ENCODE measurements around the gene CELF2. TPM values are rescaled to one million over a fixed set of nuclear protein-coding genes. Genes with fewer than 3 reads are reported as not detected.

CELF2 gene
- total and polyA plus RNA-seq, 9 of the 15 experiments (the other 6 are each of a cell fraction or from before 2014, with no cell fraction given) = 4.0 to 20.3 (median 11.1) TPM

- in situ Hi-C loops (cut with MboI) (no loop called here), intact Hi-C loops (cut with micrococcal nuclease) (no loop called here)
- Histone ChIP-seq H3K9me3 (replicated peaks; ENCODE audit: control insufficient read depth, insufficient read depth, low read depth, low read length) (no peaks in the 10 kb centered on the region), H4K20me1 (replicated peaks; ENCODE audit: control insufficient read depth, insufficient read depth, low read length) (no peaks in the 10 kb centered on the region), H3K36me3 (ENCODE audit: control insufficient read depth, insufficient read depth, low read length) (no peaks in the 10 kb centered on the region), H3K27me3 (ENCODE audit: control insufficient read depth in 2 of 2, insufficient read depth in 2 of 2, low read length in 2 of 2) (no peaks in the 10 kb centered on the region), H3K4me2 (ENCODE audit: insufficient read depth, low read length) (no peak overlapping the region), H3K4me1 (replicated peaks in 1 of 2; ENCODE audit: control insufficient read depth in 2 of 2, insufficient read depth in 2 of 2, low read length in 2 of 2) (no peaks in the 10 kb centered on the region), H3K27ac (ENCODE audit: extremely low read depth, low read depth, low read length) (no peak overlapping the region), H2AFZ (ENCODE audit: low read depth, low read length) (no peak overlapping the region), H3K9ac (ENCODE audit: insufficient read depth in 1 of 2, low read depth in 2 of 2, low read length in 2 of 2) (no peak overlapping the region), H3K9me1 (ENCODE audit: control insufficient read depth, insufficient read depth, low read length) (no peaks in the 10 kb centered on the region), H3K4me3 (no peak overlapping the region), H3K79me2 (ENCODE audit: control insufficient read depth, insufficient read depth, low read length) (no peaks in the 10 kb centered on the region)
- CTCF ChIA-PET (ENCODE audit: low intra/inter-chr PET ratio) = no interaction called here
- FAIRE-seq (no peak), DNase-seq (ENCODE audit: extremely low read depth in 1 of 4, low spot score in 3 of 4) (no peak), ATAC-seq (no peak)
- BruUV-seq (replicated peaks) = no TSS peak
- POLR2A ChIA-PET = no interaction called here
- 20% methylated on average over 3 of the region's 3 CpGs for WGBS (ENCODE audit: insufficient coverage, low coverage, missing lambda C conversion rate)
- TF ChIP-seq ILF3 (IDR thresholded peaks at IDR 0.05; ENCODE audit: borderline replicate concordance) = no peak
- TF ChIP-seq POLR2H (tag; IDR thresholded peaks at IDR 0.05; ENCODE audit: low read depth) = no peak
- TF ChIP-seq, protein P1, sequence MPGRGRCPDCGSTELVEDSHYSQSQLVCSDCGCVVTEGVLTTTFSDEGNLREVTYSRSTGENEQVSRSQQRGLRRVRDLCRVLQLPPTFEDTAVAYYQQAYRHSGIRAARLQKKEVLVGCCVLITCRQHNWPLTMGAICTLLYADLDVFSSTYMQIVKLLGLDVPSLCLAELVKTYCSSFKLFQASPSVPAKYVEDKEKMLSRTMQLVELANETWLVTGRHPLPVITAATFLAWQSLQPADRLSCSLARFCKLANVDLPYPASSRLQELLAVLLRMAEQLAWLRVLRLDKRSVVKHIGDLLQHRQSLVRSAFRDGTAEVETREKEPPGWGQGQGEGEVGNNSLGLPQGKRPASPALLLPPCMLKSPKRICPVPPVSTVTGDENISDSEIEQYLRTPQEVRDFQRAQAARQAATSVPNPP (IDR thresholded peaks at IDR 0.05; ENCODE audit: borderline replicate concordance, insufficient read depth, insufficient read length) = no peak
- no peak for TF ChIP-seq RB1 (IDR thresholded peaks at IDR 0.05; ENCODE audit: low read depth)
- TF ChIP-seq ZNF232 (CRISPR knock-in tag; IDR thresholded peaks at IDR 0.05) = no peak
- TF ChIP-seq PHF21A (IDR thresholded peaks at IDR 0.05; ENCODE audit: borderline replicate concordance, low read depth) = no peak
- no peak for TF ChIP-seq NRF1 (conservative IDR thresholded peaks at IDR 0.05 in 1 of 2, IDR thresholded peaks at IDR 0.05 in 1 of 2)
Observed at GRCh38 chr10:11263767-11264166, 246.1 kb downstream of the CELF2 start.

Data from K562 (cell line).